GM12872 (cell line): Measurements from ENCODE around the gene R3HDM2.

Source experiments
- TF ChIP-seq, protein P1 (sequence below): IDR thresholded peaks from 3 replicates; pipeline ENCODE4 v1.5.1; 2011; ENCODE audit warnings: low read depth, mild to moderate bottlenecking, low read length, moderate library complexity; ENCODE audit not compliant: insufficient read depth

Gene R3HDM2

DNA sequence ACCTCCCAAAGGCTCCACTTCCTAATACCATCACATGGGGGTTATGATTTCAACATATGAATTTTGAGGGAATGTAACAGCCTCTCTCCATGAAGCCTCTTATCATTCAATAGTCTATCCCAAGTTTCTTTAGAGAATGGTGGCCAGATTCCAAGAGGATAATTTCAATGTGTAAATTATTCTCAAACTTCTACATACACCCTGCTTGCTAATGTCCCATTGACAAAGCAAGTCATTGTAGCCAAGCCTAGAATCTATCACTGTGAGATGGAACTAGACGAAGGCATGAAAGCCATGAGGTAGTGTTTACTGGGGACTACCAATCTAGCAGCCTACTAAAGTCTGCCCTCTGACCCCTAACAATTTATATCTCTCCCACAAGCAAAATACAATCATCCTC, 7.6 kb upstream of the R3HDM2 start:
- TF ChIP-seq, protein P1, sequence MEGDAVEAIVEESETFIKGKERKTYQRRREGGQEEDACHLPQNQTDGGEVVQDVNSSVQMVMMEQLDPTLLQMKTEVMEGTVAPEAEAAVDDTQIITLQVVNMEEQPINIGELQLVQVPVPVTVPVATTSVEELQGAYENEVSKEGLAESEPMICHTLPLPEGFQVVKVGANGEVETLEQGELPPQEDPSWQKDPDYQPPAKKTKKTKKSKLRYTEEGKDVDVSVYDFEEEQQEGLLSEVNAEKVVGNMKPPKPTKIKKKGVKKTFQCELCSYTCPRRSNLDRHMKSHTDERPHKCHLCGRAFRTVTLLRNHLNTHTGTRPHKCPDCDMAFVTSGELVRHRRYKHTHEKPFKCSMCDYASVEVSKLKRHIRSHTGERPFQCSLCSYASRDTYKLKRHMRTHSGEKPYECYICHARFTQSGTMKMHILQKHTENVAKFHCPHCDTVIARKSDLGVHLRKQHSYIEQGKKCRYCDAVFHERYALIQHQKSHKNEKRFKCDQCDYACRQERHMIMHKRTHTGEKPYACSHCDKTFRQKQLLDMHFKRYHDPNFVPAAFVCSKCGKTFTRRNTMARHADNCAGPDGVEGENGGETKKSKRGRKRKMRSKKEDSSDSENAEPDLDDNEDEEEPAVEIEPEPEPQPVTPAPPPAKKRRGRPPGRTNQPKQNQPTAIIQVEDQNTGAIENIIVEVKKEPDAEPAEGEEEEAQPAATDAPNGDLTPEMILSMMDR: no peak

DNA sequence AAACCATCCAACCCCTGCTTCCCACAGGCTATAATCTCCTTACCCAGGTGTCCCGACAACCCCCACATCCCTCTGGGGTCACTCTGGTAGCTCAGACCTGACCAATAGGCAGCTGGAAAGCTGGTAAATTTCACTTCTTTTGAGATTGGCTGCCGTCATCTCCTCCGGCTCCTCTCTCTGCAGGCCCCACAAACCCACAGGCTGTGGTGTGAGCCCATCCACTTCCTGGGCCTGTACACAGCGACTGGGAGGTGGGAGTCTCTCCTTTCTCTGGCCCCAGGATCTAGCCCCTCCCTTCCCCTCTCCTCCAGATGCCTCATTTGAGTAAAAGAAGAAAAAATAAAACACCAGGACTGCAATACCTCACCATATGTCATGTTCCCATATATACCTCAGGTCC, 4.5 kb upstream of the R3HDM2 start:
- TF ChIP-seq, protein P1: no peak

DNA sequence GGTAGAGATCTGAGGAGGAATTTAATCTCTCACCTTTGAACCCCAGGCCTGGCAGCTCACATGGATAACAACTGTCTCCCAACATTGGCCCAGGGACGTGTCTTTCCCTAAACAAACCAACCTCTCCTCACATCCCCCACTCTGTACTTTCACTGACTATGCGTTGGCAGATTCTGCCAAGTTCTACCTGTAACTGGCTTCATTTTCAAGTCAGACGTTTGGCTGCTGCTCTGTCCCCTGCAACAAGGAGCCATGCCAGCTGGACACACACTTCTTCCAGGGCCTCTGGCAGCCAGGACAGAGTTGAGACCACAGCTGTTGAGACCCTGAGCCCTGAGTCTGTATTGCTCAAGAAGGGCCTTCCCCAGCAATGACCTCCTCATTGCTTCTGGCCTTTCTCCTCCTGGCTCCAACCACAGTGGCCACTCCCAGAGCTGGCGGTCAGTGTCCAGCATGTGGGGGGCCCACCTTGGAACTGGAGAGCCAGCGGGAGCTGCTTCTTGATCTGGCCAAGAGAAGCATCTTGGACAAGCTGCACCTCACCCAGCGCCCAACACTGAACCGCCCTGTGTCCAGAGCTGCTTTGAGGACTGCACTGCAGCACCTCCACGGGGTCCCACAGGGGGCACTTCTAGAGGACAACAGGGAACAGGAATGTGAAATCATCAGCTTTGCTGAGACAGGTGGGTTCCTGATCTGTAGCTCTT, 3.8 kb upstream of the R3HDM2 start, which contains the start of gene INHBC:
Gene INHBC, plus strand, starts transcription at position 268 of the 707 bp plus-strand sequence. Its CDS starts 103 bp downstream, at position 371.
- TF ChIP-seq, protein P1: no peak

DNA sequence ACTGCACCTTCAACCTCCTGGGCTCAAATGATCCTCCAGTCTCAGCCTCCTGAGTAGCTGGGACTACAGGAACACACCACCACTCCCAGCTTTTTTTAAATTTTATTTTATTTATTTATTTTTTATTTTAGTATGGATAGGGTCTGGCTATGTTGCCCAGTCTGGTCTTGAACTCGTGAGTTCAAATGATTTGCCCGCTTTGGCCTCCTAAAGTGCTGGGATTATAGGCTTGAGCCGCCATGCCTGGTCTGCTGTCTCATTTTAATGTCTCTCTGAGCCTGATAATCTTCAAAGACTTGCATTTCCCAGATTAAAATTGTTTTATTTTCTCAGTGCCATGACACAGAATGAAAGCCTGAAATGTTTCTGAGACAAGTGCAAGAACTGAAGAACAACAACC, 2.5 kb upstream of the R3HDM2 start:
- TF ChIP-seq, protein P1: no peak

DNA sequence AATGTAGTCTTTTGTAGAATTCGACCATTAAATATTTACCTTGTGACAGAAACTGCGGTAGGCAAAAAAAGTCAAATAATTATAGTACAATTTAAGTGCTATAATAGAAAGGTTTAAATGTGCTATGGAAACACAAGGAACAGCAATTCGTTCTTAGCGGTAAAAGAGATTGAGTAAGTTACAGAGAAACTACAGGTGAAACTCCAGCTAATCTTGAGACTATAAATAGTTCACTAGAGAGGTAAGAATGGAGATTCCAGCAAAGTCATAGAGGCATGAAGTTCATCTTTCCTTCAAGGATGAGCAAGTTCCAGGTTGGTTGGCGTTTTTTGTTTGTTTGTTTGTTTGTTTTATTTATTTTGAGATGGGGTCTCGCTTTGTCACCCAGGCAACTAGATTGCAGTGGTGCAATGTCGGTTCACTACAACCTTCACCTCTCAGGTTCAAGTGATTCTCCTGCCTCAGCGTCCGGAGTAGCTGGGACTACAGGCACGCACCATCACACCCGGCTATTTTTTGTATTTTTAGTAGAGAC, 878 bp upstream of the R3HDM2 start:
- TF ChIP-seq, protein P1: no peak

DNA sequence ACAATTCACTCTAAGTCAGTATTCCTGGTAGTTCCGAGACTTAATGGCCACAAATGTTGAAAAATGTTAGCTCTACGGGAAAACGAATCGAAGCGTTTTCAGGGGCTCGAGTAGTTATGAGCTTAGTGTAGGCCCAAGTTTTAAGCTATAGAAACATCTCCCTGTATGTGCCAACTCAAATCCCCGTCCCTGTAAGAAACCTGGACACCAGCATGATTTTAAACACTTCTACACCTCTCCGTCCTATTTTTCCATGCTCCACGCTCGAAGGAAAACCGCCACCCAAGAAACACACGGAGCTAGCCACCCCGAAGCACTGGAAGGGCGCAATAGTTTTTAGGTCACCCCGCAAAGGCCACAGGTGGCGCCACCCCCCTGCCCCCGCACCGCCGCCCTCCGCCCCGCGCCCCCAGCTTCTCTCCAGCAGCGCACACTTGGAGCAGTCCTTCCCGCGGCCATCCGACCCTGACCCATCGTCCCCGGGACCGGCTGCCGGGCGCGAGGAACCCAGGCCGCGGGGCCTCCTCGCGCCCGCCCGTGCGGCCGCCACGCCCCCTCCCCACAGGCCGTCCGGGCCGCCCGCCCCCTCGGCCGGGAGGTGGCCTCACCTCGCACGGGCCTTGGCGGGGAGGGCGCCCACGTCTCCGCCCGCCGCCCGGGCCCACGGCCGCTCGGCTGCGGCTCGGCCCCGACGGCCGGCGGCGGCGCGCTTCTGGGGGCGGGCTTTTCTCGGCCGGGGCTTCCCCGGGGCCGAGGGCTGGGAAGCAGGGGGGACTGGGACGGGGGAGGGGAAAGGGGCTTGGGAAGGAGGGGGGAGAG, 522 bp downstream of the R3HDM2 start:
- TF ChIP-seq, protein P1: peak; percentile 24; the same call in 1 of the 3 replicates

DNA sequence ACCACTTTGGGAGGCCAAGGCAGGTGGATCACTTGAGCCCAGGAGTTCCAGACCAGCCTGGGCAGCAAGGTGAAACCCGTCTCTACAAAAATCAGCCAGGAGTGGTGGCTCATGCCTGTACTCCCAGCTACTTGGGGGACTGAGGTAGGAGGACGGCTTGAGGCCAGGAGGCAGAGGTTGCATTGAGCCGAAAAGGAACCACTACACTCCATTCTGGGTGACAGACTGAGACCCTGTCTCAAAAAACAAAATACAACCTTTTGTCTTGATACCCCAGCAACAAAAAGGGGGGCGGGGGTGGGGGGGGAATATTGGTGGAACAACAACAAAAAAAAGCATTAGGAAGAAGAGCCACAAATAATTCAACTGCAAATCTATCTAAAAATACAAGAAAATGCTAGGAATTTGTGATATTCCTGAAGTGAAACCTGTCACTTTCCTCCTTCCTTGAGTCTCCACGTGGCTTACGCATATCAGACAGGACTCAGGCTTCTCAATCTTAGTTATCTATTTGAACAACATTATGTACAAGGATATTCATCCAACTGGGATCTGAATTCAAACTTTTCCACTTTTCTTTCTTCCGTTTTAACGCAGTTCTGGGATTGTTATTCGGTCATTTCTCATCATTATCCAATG, 1.3 kb downstream of the R3HDM2 start:
- TF ChIP-seq, protein P1: no peak
